OCI-LY7 (cell line): Measurements from ENCODE around the gene OLIG3.

Source experiments
- CTCF ChIP-seq: fragments of 200-600 bp; sonication (generic); conservative IDR thresholded peaks from 2 replicates; pipeline ENCODE4 v1.5.1; 2014; ENCODE audit warnings: mild to moderate bottlenecking, antibody characterized with exemption, low read length, moderate library complexity, mixed read lengths
- EZH2phosphoT487 ChIP-seq: fragments of 200-600 bp; sonication (generic); IDR thresholded peaks from 2 replicates; pipeline ENCODE4 v1.6.1; 2018; ENCODE audit warnings: low read depth, borderline replicate concordance, mild to moderate bottlenecking, mixed run types, antibody characterized with exemption, low read length, moderate library complexity, mixed read lengths

GRCh38 chr6:137522198-137522798 is 28.1 kb upstream of the OLIG3 start:
- no peak for TF ChIP-seq CTCF
- TF ChIP-seq EZH2phosphoT487, result no peak
